ENCODE results near the gene SPATA13. TPM values are rescaled to one million over a fixed set of nuclear protein-coding genes. Genes with fewer than 3 reads are reported as not detected.

The SPATA13 gene
- total and polyA plus RNA-seq, 2 donors from 2014 or later, result 12.3 to 69.2 TPM

- Histone ChIP-seq H3K4me3 (ENCODE audit: low read length in 3 of 3) (no peak overlapping the region), H3K27me3 (ENCODE audit: control insufficient read depth, insufficient read depth, low read length) (no peaks in the 10 kb centered on the region), H3K9ac (ENCODE audit: low read length in 3 of 3) (no peak overlapping the region), H3K36me3 (ENCODE audit: control insufficient read depth in 2 of 3, insufficient read depth in 3 of 3, low read length in 3 of 3) (no peaks in the 10 kb centered on the region), H3K27ac (ENCODE audit: low read depth in 2 of 2, low read length in 2 of 2) (no peak overlapping the region), H3K9me3 (ENCODE audit: control insufficient read depth in 2 of 3, insufficient read depth in 1 of 3, low read length in 3 of 3) (no peaks in the 10 kb centered on the region), H3K4me1 (ENCODE audit: control insufficient read depth in 2 of 3, insufficient read depth in 2 of 3, low read depth in 1 of 3, low read length in 3 of 3) (peaks cover 0 to 4% (median under 1%) of the 10 kb centered on the region in 3 donors)
- intact Hi-C loops (cut with DNase I), result no loop called here
- no peak for DNase-seq
- no peak for FAIRE-seq
- TF ChIP-seq CTCF (IDR thresholded peaks at IDR 0.05; ENCODE audit: borderline replicate concordance, extremely low read depth, insufficient read depth), result no peak
These were observed 6.4 kb upstream of the SPATA13 start for GRCh38 chr13:24153979-24154701.

- Histone ChIP-seq H3K27ac (ENCODE audit: low read depth in 2 of 2, low read length in 2 of 2) (no peak overlapping the region), H3K9ac (ENCODE audit: low read length in 3 of 3) (no peak overlapping the region), H3K9me3 (ENCODE audit: control insufficient read depth in 2 of 3, insufficient read depth in 1 of 3, low read length in 3 of 3) (no peaks in the 10 kb centered on the region), H3K36me3 (ENCODE audit: control insufficient read depth in 2 of 3, insufficient read depth in 3 of 3, low read length in 3 of 3) (no peaks in the 10 kb centered on the region), H3K4me1 (ENCODE audit: control insufficient read depth in 2 of 3, insufficient read depth in 2 of 3, low read depth in 1 of 3, low read length in 3 of 3) (peaks cover 0 to 14% (median 6%) of the 10 kb centered on the region in 3 donors), H3K4me3 (ENCODE audit: low read length in 3 of 3) (no peak overlapping the region), H3K27me3 (ENCODE audit: control insufficient read depth, insufficient read depth, low read length) (no peaks in the 10 kb centered on the region)
- DNase-seq (peak in 1 of 5 donors; percentile 40), FAIRE-seq (no peak)
- intact Hi-C loops (cut with DNase I), result no loop called here
- no peak for TF ChIP-seq CTCF (IDR thresholded peaks at IDR 0.05; ENCODE audit: borderline replicate concordance, extremely low read depth, insufficient read depth)
These were observed 1.2 kb upstream of the SPATA13 start for GRCh38 chr13:24159357-24159756.

- Histone ChIP-seq H3K9ac (ENCODE audit: low read length in 3 of 3) (peak overlapping the region; percentile 41 to 90 (median 88)), H3K4me1 (ENCODE audit: control insufficient read depth in 2 of 3, insufficient read depth in 2 of 3, low read depth in 1 of 3, low read length in 3 of 3) (peaks cover 0 to 19% (median 11%) of the 10 kb centered on the region in 3 donors), H3K9me3 (ENCODE audit: control insufficient read depth in 2 of 3, insufficient read depth in 1 of 3, low read length in 3 of 3) (no peaks in the 10 kb centered on the region), H3K36me3 (ENCODE audit: control insufficient read depth in 2 of 3, insufficient read depth in 3 of 3, low read length in 3 of 3) (peaks cover 0 to 7% (median 0%) of the 10 kb centered on the region in 3 donors), H3K27ac (ENCODE audit: low read depth in 2 of 2, low read length in 2 of 2) (peak overlapping the region; percentile 87 to 93), H3K27me3 (ENCODE audit: control insufficient read depth, insufficient read depth, low read length) (no peaks in the 10 kb centered on the region), H3K4me3 (ENCODE audit: low read length in 3 of 3) (peak overlapping the region; percentile 75 to 82 (median 80))
- intact Hi-C loops (cut with DNase I), result no loop called here
- FAIRE-seq, result no peak
- TF ChIP-seq CTCF (IDR thresholded peaks at IDR 0.05; ENCODE audit: borderline replicate concordance, extremely low read depth, insufficient read depth), result no peak
- peak; percentile 61 to 86 (median 66) for DNase-seq
These were observed 673 bp downstream of the SPATA13 start for GRCh38 chr13:24161010-24161775.

All from kidney (tissue), 14 donors.